SU-DHL-6 (cell line): ENCODE data around the gene STPG4.

Source experiments
- H2AFZ ChIP-seq: fragments of 200-600 bp; sonication (generic); 2 replicates; pipeline ENCODE4 v1.6.1; 2014; ENCODE audit warnings: low read depth, mild to moderate bottlenecking, moderate library complexity, mixed read lengths, antibody characterized with exemption, low read length; ENCODE audit not compliant: severe bottlenecking
- H3F3A ChIP-seq: fragments of 200-600 bp; shearing (Covaris generic); 2 replicates; pipeline ENCODE4 v1.6.0; 2016; ENCODE audit warnings: antibody characterized with exemption, mild to moderate bottlenecking; ENCODE audit not compliant: insufficient read depth
- H3K27ac ChIP-seq: fragments of 200-600 bp; sonication (generic); 2 replicates; pipeline ENCODE4 v1.5.1; 2016; ENCODE audit warnings: low read depth, mild to moderate bottlenecking, low read length, moderate library complexity, mixed read lengths
- H3K27me3 ChIP-seq: fragments of 200-600 bp; sonication (generic), shearing (Covaris generic); 2 replicates; pipeline ENCODE4 v1.6.0; 2014; ENCODE audit warnings: mild to moderate bottlenecking, low read length
- H3K36me3 ChIP-seq: fragments of 200-600 bp; sonication (generic); 2 replicates; pipeline ENCODE4 v1.6.1; 2014; ENCODE audit warnings: mild to moderate bottlenecking, low read length, mixed read lengths
- H3K4me2 ChIP-seq: fragments of 300-600, 200-600 bp; shearing (Covaris generic), sonication (generic); 2 replicates; pipeline ENCODE4 v1.6.0; 2014; ENCODE audit warnings: low read length, low read depth, mild to moderate bottlenecking; ENCODE audit not compliant: poor library complexity, severe bottlenecking
- H3K4me3 ChIP-seq: fragments of 200-600 bp; sonication (generic); 2 replicates; pipeline ENCODE4 v1.5.1; 2014; ENCODE audit warnings: antibody characterized with exemption, low read length, mild to moderate bottlenecking, mixed read lengths; ENCODE audit not compliant: insufficient read depth, poor library complexity, severe bottlenecking
- H3K79me2 ChIP-seq: fragments of 200-600 bp; sonication (generic); 2 replicates; pipeline ENCODE4 v1.6.1; 2014; ENCODE audit warnings: mild to moderate bottlenecking, low read length, moderate library complexity; ENCODE audit not compliant: insufficient read depth
- H3K9ac ChIP-seq: fragments of 200-600 bp; sonication (generic); 2 replicates; pipeline ENCODE4 v1.7.0; 2014; ENCODE audit warnings: mild to moderate bottlenecking, low read length
- H3K9me2 ChIP-seq: fragments of 200-600 bp; sonication (generic); replicated peaks from 2 replicates; pipeline ENCODE4 v1.6.1; 2014; ENCODE audit warnings: low read length; ENCODE audit not compliant: insufficient read depth
- H3K9me3 ChIP-seq: fragments of 200-600 bp; sonication (generic); 2 replicates; pipeline ENCODE4 v1.6.1; 2014; ENCODE audit warnings: low read length, mixed read lengths; ENCODE audit not compliant: insufficient read depth
- H4K20me1 ChIP-seq: fragments of 200-600 bp; sonication (generic); 2 replicates; pipeline ENCODE4 v1.6.1; 2014; ENCODE audit warnings: low read depth, mild to moderate bottlenecking, antibody characterized with exemption, low read length, moderate library complexity, mixed read lengths
- EZH2phosphoT487 ChIP-seq: fragments of 200-600 bp; sonication (generic), shearing (Covaris generic); conservative IDR thresholded peaks from 2 replicates; pipeline ENCODE4 v1.6.1; 2018; ENCODE audit warnings: mild to moderate bottlenecking, antibody characterized with exemption, low read length, moderate library complexity, mixed read lengths
- TF ChIP-seq, protein P1 (sequence below): fragments of 200-600 bp; sonication (generic); IDR thresholded peaks from one replicate; pipeline ENCODE4 v1.5.1; 2017; ENCODE audit warnings: antibody characterized with exemption, mild to moderate bottlenecking, low read length, moderate library complexity; ENCODE audit not compliant: insufficient read depth, poor library complexity, severe bottlenecking

The STPG4 gene

DNA sequence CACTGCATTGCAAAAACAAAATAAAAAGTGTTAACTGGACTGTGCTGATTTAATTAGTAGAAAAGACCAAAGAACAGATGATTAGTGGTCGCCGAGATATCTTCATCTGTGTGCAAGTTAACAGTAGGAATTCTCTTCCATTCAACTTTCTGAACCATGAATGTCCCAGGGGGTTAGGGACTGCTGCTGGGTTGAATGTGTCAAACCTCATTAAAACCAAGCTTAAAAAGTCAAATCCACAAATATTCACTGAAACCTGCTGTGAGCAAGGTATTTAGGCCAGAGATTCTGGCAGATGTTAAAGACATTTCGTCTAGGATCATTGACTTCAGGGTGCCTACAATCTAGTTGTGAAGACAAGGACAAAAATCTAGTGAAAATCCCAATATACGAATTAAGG, 58.7 kb downstream of the STPG4 start:
- Histone ChIP-seq H3K27ac (no peak overlapping the region), H3K4me3 (no peak overlapping the region), H3K79me2 (no peaks in the 10 kb centered on the region), H3K4me2 (no peak overlapping the region), H3K9me2 (no peaks in the 10 kb centered on the region), H3K27me3 (no peaks in the 10 kb centered on the region), H3F3A (no peaks in the 10 kb centered on the region), H3K9me3 (no peaks in the 10 kb centered on the region), H4K20me1 (no peaks in the 10 kb centered on the region), H3K36me3 (no peaks in the 10 kb centered on the region), H2AFZ (no peak overlapping the region), H3K9ac (no peak overlapping the region)
- TF ChIP-seq, protein P1, sequence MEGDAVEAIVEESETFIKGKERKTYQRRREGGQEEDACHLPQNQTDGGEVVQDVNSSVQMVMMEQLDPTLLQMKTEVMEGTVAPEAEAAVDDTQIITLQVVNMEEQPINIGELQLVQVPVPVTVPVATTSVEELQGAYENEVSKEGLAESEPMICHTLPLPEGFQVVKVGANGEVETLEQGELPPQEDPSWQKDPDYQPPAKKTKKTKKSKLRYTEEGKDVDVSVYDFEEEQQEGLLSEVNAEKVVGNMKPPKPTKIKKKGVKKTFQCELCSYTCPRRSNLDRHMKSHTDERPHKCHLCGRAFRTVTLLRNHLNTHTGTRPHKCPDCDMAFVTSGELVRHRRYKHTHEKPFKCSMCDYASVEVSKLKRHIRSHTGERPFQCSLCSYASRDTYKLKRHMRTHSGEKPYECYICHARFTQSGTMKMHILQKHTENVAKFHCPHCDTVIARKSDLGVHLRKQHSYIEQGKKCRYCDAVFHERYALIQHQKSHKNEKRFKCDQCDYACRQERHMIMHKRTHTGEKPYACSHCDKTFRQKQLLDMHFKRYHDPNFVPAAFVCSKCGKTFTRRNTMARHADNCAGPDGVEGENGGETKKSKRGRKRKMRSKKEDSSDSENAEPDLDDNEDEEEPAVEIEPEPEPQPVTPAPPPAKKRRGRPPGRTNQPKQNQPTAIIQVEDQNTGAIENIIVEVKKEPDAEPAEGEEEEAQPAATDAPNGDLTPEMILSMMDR = no peak
- TF ChIP-seq EZH2phosphoT487 = no peak

DNA sequence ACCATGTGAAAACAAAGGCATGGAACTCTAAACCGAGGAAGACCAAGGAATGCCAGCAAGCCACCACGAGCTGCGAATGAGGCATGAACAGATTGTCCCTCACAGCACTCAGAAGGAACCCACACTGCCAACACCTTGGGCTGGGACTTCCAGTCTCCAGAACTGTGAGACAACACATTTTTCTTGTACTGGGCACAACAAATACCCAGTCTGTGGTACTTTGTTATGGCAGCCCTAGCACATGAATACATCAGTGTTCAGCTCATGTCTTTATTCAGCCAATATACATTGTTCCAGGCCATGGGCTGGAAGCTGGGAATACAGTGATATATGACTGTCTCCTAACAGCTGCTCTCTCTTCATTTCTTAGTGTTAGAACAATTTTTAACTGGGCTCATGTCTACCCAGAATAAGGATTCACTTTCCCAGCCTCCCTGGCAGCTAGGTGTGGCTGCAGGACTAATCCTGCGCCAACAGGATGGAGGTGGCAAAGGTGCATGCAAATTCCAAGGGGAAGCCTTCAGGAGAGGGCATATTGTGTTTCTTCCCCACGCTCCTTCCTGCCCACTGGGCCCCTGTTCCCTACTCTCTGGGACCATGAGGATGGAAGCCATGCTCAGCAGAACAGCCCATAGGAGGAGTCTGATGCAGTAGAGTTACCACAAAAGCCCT, 59.6 kb downstream of the STPG4 start:
- TF ChIP-seq, protein P1 = no peak
- TF ChIP-seq EZH2phosphoT487 = no peak
- H3K9me2 ChIP-seq = no peaks in the 10 kb centered on the region
- no peak overlapping the region for H3K4me3 ChIP-seq
- H3K9me3 ChIP-seq = no peaks in the 10 kb centered on the region
- no peaks in the 10 kb centered on the region for H4K20me1 ChIP-seq
- H3K27me3 ChIP-seq = no peaks in the 10 kb centered on the region
- no peaks in the 10 kb centered on the region for H3F3A ChIP-seq
- no peak overlapping the region for H2AFZ ChIP-seq
- no peaks in the 10 kb centered on the region for H3K36me3 ChIP-seq
- no peaks in the 10 kb centered on the region for H3K79me2 ChIP-seq
- no peak overlapping the region for H3K9ac ChIP-seq
- H3K27ac ChIP-seq = no peak overlapping the region
- no peak overlapping the region for H3K4me2 ChIP-seq

- H3K9ac ChIP-seq = no peak overlapping the region
- H3K27me3 ChIP-seq = no peaks in the 10 kb centered on the region
- no peak overlapping the region for H2AFZ ChIP-seq
- no peaks in the 10 kb centered on the region for H3K9me2 ChIP-seq
- H3K36me3 ChIP-seq = no peaks in the 10 kb centered on the region
- H3F3A ChIP-seq = no peaks in the 10 kb centered on the region
- H4K20me1 ChIP-seq = no peaks in the 10 kb centered on the region
- no peak overlapping the region for H3K4me2 ChIP-seq
- TF ChIP-seq, protein P1 = no peak
- TF ChIP-seq EZH2phosphoT487 = no peak
- no peak overlapping the region for H3K4me3 ChIP-seq
- no peak overlapping the region for H3K27ac ChIP-seq
- no peaks in the 10 kb centered on the region for H3K79me2 ChIP-seq
- no peaks in the 10 kb centered on the region for H3K9me3 ChIP-seq
These were observed 60.5 kb downstream of the STPG4 start for GRCh38 chr2:47094511-47095142.
